ENCODE measurements around the gene DTNA.

Gene DTNA

GRCh38 chr18:34936772-34937171 is 226.7 kb downstream of the DTNA start:
- no peak for DNase-seq (ENCODE audit: low spot score)

GRCh38 chr18:34938090-34938489 is 228.0 kb downstream of the DTNA start:
- no peak for DNase-seq (ENCODE audit: low spot score)

All from AG08396 (cell line).